Common myeloid progenitor, CD34-positive (primary cell): ENCODE measurements around the gene PRDM16.
A peak's percentile ranks its signal among the peaks of the same experiment; 100 is the strongest.

Experiments used
- CTCF ChIA-PET: fragments of 350-600 bp; sonication (Branson Sonifier 250); formaldehyde crosslinking; loops from one replicate; lab custom pipeline; 2021; ENCODE audit warnings: antibody characterized with exemption; lab: Charles Lee
- POLR2A ChIA-PET: fragments of 350-600 bp; sonication (Branson Sonifier 250); formaldehyde crosslinking; loops from one replicate; lab custom pipeline; 2021; ENCODE audit warnings: antibody characterized with exemption; lab: Charles Lee
- DNase-seq, 3 donors: peaks; one replicate each; pipeline versions ENCODE4 v3.0.0 to v3.0.0-alpha.2; 2013
- H3K27ac ChIP-seq, 2 experiments: 1 replicate in 1 of 2; 2 replicates in 1 of 2; pipeline ENCODE4 v1.7.0; 2013; ENCODE audit warnings: inconsistent platforms in 2 of 2, low read length in 2 of 2, mild to moderate bottlenecking in 2 of 2, low read depth in 1 of 2, moderate library complexity in 1 of 2; ENCODE audit not compliant: severe bottlenecking in 2 of 2, insufficient read depth in 1 of 2, poor library complexity in 1 of 2
- H3K27me3 ChIP-seq, 5 experiments: replicated peaks in 2 of 5; 1 replicate in 3 of 5; 2 replicates in 2 of 5; pipeline versions ENCODE4 v1.6.1 to v1.7.0; 2013; ENCODE audit warnings: low read length in 4 of 5, mild to moderate bottlenecking in 2 of 5, moderate library complexity in 2 of 5, inconsistent platforms in 1 of 5; ENCODE audit not compliant: insufficient read depth in 5 of 5, control insufficient read depth in 4 of 5
- H3K36me3 ChIP-seq, 4 experiments: 1 replicate in 2 of 4; 2 replicates in 2 of 4; pipeline versions ENCODE4 v1.6.1 to v1.7.0; 2013; ENCODE audit warnings: low read length in 3 of 4, control low read depth in 1 of 4, mild to moderate bottlenecking in 1 of 4; ENCODE audit not compliant: control insufficient read depth in 4 of 4, insufficient read depth in 4 of 4
- H3K4me1 ChIP-seq, 4 experiments: 1 replicate in 3 of 4; 2 replicates in 1 of 4; pipeline versions ENCODE4 v1.6.1 to v1.7.1; 2013; ENCODE audit warnings: low read length in 3 of 4, mild to moderate bottlenecking in 3 of 4, control low read depth in 1 of 4, inconsistent platforms in 1 of 4, moderate library complexity in 1 of 4; ENCODE audit not compliant: control insufficient read depth in 4 of 4, insufficient read depth in 4 of 4; ENCODE audit errors: control extremely low read depth in 1 of 4
- H3K4me3 ChIP-seq, 7 experiments: 1 replicate in 4 of 7; 2 replicates in 3 of 7; pipeline versions ENCODE4 v1.5.1 to v1.7.0; 2013; ENCODE audit warnings: mild to moderate bottlenecking in 7 of 7, low read length in 6 of 7, moderate library complexity in 6 of 7, inconsistent platforms in 2 of 7, low read depth in 2 of 7, control low read depth in 1 of 7; ENCODE audit not compliant: insufficient read depth in 4 of 7, control insufficient read depth in 1 of 7; ENCODE audit errors: extremely low read depth in 1 of 7
- H3K9me3 ChIP-seq, 5 experiments: 1 replicate in 4 of 5; 2 replicates in 1 of 5; pipeline versions ENCODE4 v1.6.1 to v1.7.1; 2013; ENCODE audit warnings: low read length in 4 of 5, mild to moderate bottlenecking in 2 of 5, inconsistent platforms in 1 of 5, low read depth in 1 of 5, moderate library complexity in 1 of 5; ENCODE audit not compliant: control insufficient read depth in 4 of 5, insufficient read depth in 2 of 5; ENCODE audit errors: control extremely low read depth in 1 of 5
- WGBS: methylation state at CpG from one replicate; pipeline ENCODE4 v1.1.5; 2013; ENCODE audit not compliant: insufficient coverage; 5-methylcytosine and 5-hydroxymethylcytosine counted together

PRDM16 gene

DNA sequence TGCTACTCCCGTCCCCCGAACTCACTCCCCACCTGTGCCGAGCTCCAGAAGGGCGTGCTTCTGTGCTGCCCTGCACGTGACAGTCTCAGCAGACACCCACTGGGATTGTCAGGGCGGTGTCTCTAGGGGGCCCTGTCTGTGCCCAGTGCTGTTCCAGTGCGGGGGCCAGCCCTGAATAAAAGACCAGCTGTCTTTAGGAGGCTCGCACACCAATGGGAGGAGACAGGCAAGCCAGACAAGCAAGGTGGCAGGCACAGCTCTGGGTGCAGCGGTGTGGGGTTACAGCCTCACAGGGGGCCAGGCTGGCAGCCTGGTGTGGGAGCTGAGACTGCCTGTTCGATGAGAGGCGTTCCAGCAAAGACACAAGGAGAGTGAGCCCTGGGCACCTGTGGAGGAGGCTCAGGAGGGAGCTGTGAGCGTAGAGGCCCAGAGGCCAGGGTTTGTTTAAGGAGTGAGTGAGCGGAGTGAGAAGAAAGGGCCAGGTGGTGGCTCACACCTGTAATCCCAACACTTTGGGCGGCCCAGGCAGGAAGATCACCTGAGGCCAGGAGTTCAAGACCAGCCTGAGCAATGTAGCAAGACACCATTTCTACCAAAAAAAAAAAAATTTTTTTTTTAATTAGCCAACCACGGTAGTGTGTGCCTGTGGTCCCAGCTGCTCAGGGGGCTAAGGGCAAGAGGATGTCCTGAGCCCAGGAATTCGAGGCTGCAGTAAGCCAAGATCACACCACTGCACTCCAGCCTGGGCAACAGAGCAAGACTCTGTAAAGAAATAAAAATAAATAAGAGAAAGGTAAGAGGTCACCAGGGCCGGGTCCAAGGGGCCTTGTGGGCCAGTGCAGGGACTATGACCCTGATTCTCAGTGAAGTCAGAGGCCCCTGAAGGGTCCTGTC lies 337.2 kb downstream of the PRDM16 start:
- H3K4me3 ChIP-seq, result no peak overlapping the region
- H3K9me3 ChIP-seq, result no peaks in the 10 kb centered on the region
- no peaks in the 10 kb centered on the region for H3K27me3 ChIP-seq
- POLR2A ChIA-PET, result no interaction called here
- CTCF ChIA-PET, result interaction anchor here (1.4 kb wide), 1 partner anchor 15 kb away, joined by 3 read pairs; no protein-coding TSS in a partner anchor
- peaks cover 0 to 7% (median 2%) of the 10 kb centered on the region in 4 experiments for H3K4me1 ChIP-seq
- H3K36me3 ChIP-seq, result peaks cover 0 to 19% (median 2%) of the 10 kb centered on the region in 4 experiments
- H3K27ac ChIP-seq, result no peak overlapping the region
- DNase-seq, result no peak
- WGBS, result 92% methylated on average over 16 of the region's 17 CpGs

DNA sequence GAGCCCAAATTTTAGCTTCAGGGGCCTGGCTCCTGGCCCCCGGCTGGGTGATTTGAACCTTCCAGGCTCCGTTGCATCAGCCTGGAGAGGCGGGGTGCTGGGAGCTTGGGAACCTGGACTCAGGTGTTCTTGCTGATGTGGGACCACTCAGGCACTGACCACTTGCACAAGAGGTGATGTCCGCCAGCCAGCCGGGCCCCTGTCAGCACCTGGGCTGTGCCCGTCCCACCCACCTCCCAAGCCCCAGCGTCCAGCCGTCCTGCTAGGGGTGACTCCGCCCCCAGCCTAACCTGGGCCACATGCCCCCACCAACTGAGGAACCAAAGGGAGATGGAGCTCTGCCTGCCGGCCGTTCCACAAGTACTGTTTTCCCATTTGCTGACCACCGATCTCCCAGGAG lies 338.0 kb downstream of the PRDM16 start:
- H3K9me3 ChIP-seq, result no peaks in the 10 kb centered on the region
- CTCF ChIA-PET, result interaction anchor here (1.3 to 1.4 kb wide), 2 partner anchors 10 to 15 kb away, joined by 3 to 4 read pairs; no protein-coding TSS in a partner anchor
- 96% methylated on average over 12 of the region's 12 CpGs for WGBS
- H3K27me3 ChIP-seq, result no peaks in the 10 kb centered on the region
- H3K27ac ChIP-seq, result no peak overlapping the region
- no peak for DNase-seq
- H3K36me3 ChIP-seq, result peaks cover 0 to 19% (median 2%) of the 10 kb centered on the region in 4 experiments
- POLR2A ChIA-PET, result no interaction called here
- H3K4me1 ChIP-seq, result peaks cover 0 to 7% (median 2%) of the 10 kb centered on the region in 4 experiments
- H3K4me3 ChIP-seq, result no peak overlapping the region

GRCh38 chr1:3408751-3409266 lies 339.8 kb downstream of the PRDM16 start:
- 93% methylated on average over 20 of the region's 36 CpGs for WGBS
- H3K27me3 ChIP-seq, result no peaks in the 10 kb centered on the region
- DNase-seq, result no peak
- H3K27ac ChIP-seq, result no peak overlapping the region
- H3K4me1 ChIP-seq, result no peaks in the 10 kb centered on the region
- peaks cover 0 to 16% (median 0%) of the 10 kb centered on the region in 4 experiments for H3K36me3 ChIP-seq
- no peaks in the 10 kb centered on the region for H3K9me3 ChIP-seq
- no peak overlapping the region for H3K4me3 ChIP-seq
- CTCF ChIA-PET, result interaction anchor here (1.3 kb wide), 1 partner anchor 12 kb away, joined by 3 read pairs; no protein-coding TSS in a partner anchor
- POLR2A ChIA-PET, result no interaction called here

DNA sequence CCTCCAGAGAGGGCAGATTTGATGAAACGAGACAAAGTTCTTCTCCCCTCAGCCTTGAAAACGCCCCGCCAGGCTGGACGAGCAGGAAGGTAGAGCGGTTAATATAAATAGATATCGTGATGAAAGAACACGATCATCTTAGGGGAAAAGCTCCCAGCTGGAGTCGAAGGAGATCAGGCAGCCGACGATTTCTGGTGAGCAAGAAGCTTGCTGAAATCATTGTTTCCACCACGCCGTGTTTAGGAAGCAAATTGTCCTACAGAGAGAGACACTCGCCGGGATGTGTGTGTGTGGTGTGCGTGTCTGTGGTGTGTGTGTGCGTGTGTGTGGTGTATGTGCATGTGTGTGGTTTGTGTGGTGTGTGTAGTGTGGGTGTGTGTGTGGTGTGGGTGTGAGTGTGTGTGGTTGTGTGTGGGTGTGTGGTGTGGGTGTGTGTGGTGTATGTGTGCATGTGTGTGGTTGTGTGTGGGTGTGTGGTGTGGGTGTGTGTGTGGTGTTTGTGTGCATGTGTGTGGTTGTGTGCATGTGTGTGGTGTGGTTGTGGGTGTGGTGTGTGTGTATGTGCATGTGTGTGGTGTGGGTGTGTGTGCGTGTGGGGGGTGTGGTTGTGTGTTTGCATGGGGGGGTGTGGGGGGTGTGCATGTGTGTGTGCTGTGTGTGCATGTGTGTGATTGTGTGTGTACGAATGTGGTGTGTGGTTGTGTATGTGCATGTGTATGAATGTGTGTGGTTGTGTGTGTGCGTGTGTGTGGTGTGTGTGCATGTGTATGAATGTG lies 340.6 kb downstream of the PRDM16 start:
- H3K36me3 ChIP-seq, result peaks cover 0 to 14% (median 0%) of the 10 kb centered on the region in 4 experiments
- H3K4me1 ChIP-seq, result no peaks in the 10 kb centered on the region
- H3K27ac ChIP-seq, result no peak overlapping the region
- ChIA-PET POLR2A (interaction anchor here (0.6 kb wide), 1 partner anchor 41 kb away, joined by 4 read pairs; no protein-coding TSS in a partner anchor), CTCF (interaction anchor here (0.8 to 1.3 kb wide), 3 partner anchors 13 to 18 kb away, joined by 3 to 5 read pairs (median 3); no protein-coding TSS in a partner anchor)
- no peaks in the 10 kb centered on the region for H3K27me3 ChIP-seq
- H3K9me3 ChIP-seq, result no peaks in the 10 kb centered on the region
- no peak overlapping the region for H3K4me3 ChIP-seq
- DNase-seq, result peak in 2 of 3 donors; percentile 15 to 69
- 97% methylated on average over 15 of the region's 19 CpGs for WGBS

DNA sequence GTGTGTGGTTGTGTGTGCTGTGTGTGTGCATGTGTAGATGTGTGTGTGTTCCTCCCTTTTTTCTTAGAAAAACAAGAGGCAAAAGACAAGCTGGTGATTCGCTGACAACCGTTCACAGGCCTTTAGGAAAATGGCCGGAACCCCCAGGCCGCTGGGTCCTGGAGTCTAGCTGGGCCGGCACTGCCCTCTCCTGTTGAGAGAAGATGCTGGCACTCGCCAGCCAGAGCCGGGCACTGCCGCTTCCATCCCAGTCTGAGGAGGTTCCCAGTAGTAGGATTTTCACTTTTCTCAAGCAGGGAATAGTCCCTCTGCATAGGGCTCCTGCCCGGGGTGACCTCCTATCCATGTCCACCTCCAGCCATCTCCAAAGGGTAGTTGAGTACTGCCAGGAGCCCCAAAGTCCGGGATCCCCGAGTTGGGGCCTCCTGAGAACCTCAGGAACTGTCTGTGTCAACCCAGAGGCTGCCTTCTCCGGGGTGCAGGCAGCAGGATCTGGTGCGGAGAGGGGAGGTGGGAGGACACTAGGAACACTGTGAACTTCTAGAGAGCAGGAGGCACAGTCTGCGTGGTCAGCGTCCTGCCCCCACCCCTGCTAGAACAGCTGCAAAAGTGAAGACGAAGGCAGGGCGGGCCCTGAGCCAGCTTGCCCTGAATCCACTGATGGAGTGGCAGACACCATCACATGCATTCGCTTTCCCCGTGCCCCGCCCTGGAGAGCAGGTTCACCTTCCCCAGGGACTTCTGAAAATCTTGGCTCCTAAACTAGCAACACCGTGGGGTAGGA lies 341.3 kb downstream of the PRDM16 start:
- Histone ChIP-seq H3K36me3 (peaks cover 0 to 7% (median 0%) of the 10 kb centered on the region in 4 experiments), H3K4me3 (no peak overlapping the region), H3K9me3 (no peaks in the 10 kb centered on the region), H3K27me3 (no peaks in the 10 kb centered on the region), H3K4me1 (no peaks in the 10 kb centered on the region), H3K27ac (no peak overlapping the region)
- ChIA-PET POLR2A (interaction anchor here (0.6 kb wide), 1 partner anchor 42 kb away, joined by 4 read pairs; no protein-coding TSS in a partner anchor), CTCF (interaction anchor here (0.8 to 1.0 kb wide), 2 partner anchors 17 to 18 kb away, joined by 3 to 5 read pairs; no protein-coding TSS in a partner anchor)
- peak in 2 of 3 donors; percentile 30 to 53 for DNase-seq
- WGBS, result 90% methylated on average over 20 of the region's 21 CpGs

DNA sequence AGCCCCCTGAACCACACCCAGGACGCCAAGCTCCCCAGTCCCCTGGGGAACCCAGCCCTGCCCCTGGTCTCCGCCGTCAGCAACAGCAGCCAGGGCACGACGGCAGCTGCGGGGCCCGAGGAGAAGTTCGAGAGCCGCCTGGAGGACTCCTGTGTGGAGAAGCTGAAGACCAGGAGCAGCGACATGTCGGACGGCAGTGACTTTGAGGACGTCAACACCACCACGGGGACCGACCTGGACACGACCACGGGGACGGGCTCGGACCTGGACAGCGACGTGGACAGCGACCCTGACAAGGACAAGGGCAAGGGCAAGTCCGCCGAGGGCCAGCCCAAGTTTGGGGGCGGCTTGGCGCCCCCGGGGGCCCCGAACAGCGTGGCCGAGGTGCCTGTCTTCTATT lies 342.8 kb downstream of the PRDM16 start:
- no peak overlapping the region for H3K27ac ChIP-seq
- H3K36me3 ChIP-seq, result peaks cover 0 to 2% (median 0%) of the 10 kb centered on the region in 4 experiments
- no peaks in the 10 kb centered on the region for H3K4me1 ChIP-seq
- DNase-seq, result no peak
- no peak overlapping the region for H3K4me3 ChIP-seq
- H3K9me3 ChIP-seq, result peaks cover 0 to 10% (median under 1%) of the 10 kb centered on the region in 5 experiments
- ChIA-PET CTCF (no interaction called here), POLR2A (no interaction called here)
- H3K27me3 ChIP-seq, result no peaks in the 10 kb centered on the region
- 97% methylated on average over 30 of the region's 30 CpGs for WGBS
